B cell (primary cell): Measurements from ENCODE around the gene SHROOM2. TPM values are rescaled to one million over a fixed set of nuclear protein-coding genes. Genes with fewer than 3 reads are reported as not detected.

Experiments
- ATAC-seq: fragments of 200-7000 bp; cut with Tn5 transposase; one replicate; pipeline ENCODE4 v1.10.0; 2021; ENCODE audit warnings: low read depth, mild to moderate bottlenecking, moderate number of reproducible peaks, moderate library complexity
- CTCF ChIA-PET: fragments of 350-600 bp; sonication (Branson Sonifier 250); formaldehyde crosslinking; loops from one replicate; lab custom pipeline; 2021; ENCODE audit warnings: antibody characterized with exemption, inconsistent platforms; lab: Charles Lee
- POLR2A ChIA-PET: fragments of 350-600 bp; sonication (Branson Sonifier 250); formaldehyde crosslinking; loops from one replicate; lab custom pipeline; 2021; ENCODE audit warnings: antibody characterized with exemption; lab: Charles Lee
- DNase-seq: peaks from one replicate; pipeline ENCODE4 v3.0.0; 2013
- H2AFZ ChIP-seq: 2 replicates; pipeline ENCODE4 v1.6.1; 2012; ENCODE audit warnings: mild to moderate bottlenecking, low read depth, low read length; ENCODE audit not compliant: insufficient read depth, poor library complexity, severe bottlenecking
- H3K27ac ChIP-seq, 2 donors: 1 replicate in 1 of 2; 2 replicates in 1 of 2; pipeline ENCODE4 v1.5.1; 2012 to 2013; ENCODE audit warnings: low read length in 2 of 2, mild to moderate bottlenecking in 2 of 2, moderate library complexity in 1 of 2
- H3K27me3 ChIP-seq, 4 experiments: fragments of 200-600 bp in 1 of 4; sonication (generic) in 1 of 4; replicated peaks in 1 of 4; 1 replicate in 2 of 4; 2 replicates in 2 of 4; pipeline versions ENCODE4 v1.6.1 to v1.7.0; 2013 to 2016; ENCODE audit warnings: low read length in 3 of 4, mild to moderate bottlenecking in 2 of 4, mixed read lengths in 1 of 4, moderate library complexity in 1 of 4; ENCODE audit not compliant: insufficient read depth in 4 of 4, control insufficient read depth in 3 of 4; ENCODE audit errors: control extremely low read depth in 1 of 4
- H3K36me3 ChIP-seq, 2 experiments: replicated peaks in 1 of 2; 1 replicate in 1 of 2; 2 replicates in 1 of 2; pipeline versions ENCODE4 v1.6.1 to v1.7.1; 2013; ENCODE audit warnings: low read length in 1 of 2; ENCODE audit not compliant: insufficient read depth in 2 of 2, control insufficient read depth in 1 of 2; ENCODE audit errors: control extremely low read depth in 1 of 2, extremely low read depth in 1 of 2
- H3K4me1 ChIP-seq, 2 donors: fragments of 200-600 bp in 1 of 2; sonication (generic) in 1 of 2; 1 replicate in 1 of 2; 2 replicates in 1 of 2; pipeline versions ENCODE4 v1.5.1 to v1.6.1; 2013 to 2017; ENCODE audit warnings: low read length in 2 of 2; ENCODE audit not compliant: control insufficient read depth in 2 of 2, insufficient read depth in 2 of 2
- H3K4me2 ChIP-seq: replicated peaks from 2 replicates; pipeline ENCODE3; 2012; ENCODE audit warnings: mild to moderate bottlenecking, low read depth, low read length; ENCODE audit not compliant: poor library complexity, severe bottlenecking
- H3K4me3 ChIP-seq, 5 experiments: fragments of 200-600 bp in 1 of 5; sonication (generic) in 1 of 5; 1 replicate in 3 of 5; 2 replicates in 2 of 5; pipeline versions ENCODE4 v1.5.1 to v1.7.0; 2011 to 2016; ENCODE audit warnings: low read length in 4 of 5, mild to moderate bottlenecking in 4 of 5, low read depth in 2 of 5, control low read depth in 1 of 5, moderate library complexity in 1 of 5; ENCODE audit not compliant: insufficient read depth in 1 of 5; ENCODE audit errors: control extremely low read depth in 1 of 5, extremely low read depth in 1 of 5
- H3K79me2 ChIP-seq: fragments of 200-600 bp; sonication (generic); one replicate; pipeline ENCODE4 v1.6.0; 2016; ENCODE audit warnings: low read length; ENCODE audit not compliant: control insufficient read depth, insufficient read depth
- H3K9ac ChIP-seq: fragments of 200-600 bp; sonication (generic); 2 replicates; pipeline ENCODE4 v1.6.1; 2017; ENCODE audit warnings: mild to moderate bottlenecking, low read length, moderate library complexity
- H3K9me3 ChIP-seq, 3 donors: one replicate each; pipeline versions ENCODE4 v1.6.1 to v1.7.1; 2013; ENCODE audit warnings: low read length in 2 of 3; ENCODE audit not compliant: control insufficient read depth in 2 of 3, insufficient read depth in 1 of 3; ENCODE audit errors: control extremely low read depth in 1 of 3
- H4K20me1 ChIP-seq: 2 replicates; pipeline ENCODE4 v1.6.0; 2012; ENCODE audit warnings: mild to moderate bottlenecking, low read length; ENCODE audit not compliant: insufficient read depth, control insufficient read depth, poor library complexity, severe bottlenecking
- H3K27ac Mint-ChIP-seq: one replicate; pipeline ENCODE4 v1.8.0; 2021; ENCODE audit warnings: mixed read lengths
- H3K27me3 Mint-ChIP-seq: one replicate; pipeline ENCODE4 v1.8.0; 2021; ENCODE audit warnings: mixed read lengths
- H3K4me1 Mint-ChIP-seq: one replicate; pipeline ENCODE4 v1.8.0; 2021; ENCODE audit warnings: mixed read lengths
- H3K4me3 Mint-ChIP-seq: one replicate; pipeline ENCODE4 v1.8.0; 2021; ENCODE audit warnings: mixed read lengths
- H3K9me3 Mint-ChIP-seq: one replicate; pipeline ENCODE4 v1.8.0; 2022; ENCODE audit warnings: mixed read lengths; ENCODE audit not compliant: insufficient read depth
- EZH2 ChIP-seq: IDR thresholded peaks from 2 replicates; pipeline ENCODE4 v1.6.1; 2012; ENCODE audit warnings: borderline replicate concordance, low read depth, mild to moderate bottlenecking, moderate library complexity, low read length; ENCODE audit not compliant: insufficient read depth, poor library complexity, severe bottlenecking
- WGBS: methylation state at CpG from one replicate; pipeline ENCODE4 v1.1.5; 2013; ENCODE audit warnings: missing lambda C conversion rate; ENCODE audit not compliant: insufficient coverage; 5-methylcytosine and 5-hydroxymethylcytosine counted together
- intact Hi-C: fragments of 100-400 bp; cut with micrococcal nuclease; formaldehyde crosslinking; loops from one replicate; pipeline ENCODE4 v1.10.0; 2022
- polyA plus RNA-seq: library from polyadenylated mRNA; depleted of rRNA; stranded (reverse); fragments of >200 nt; gene quantifications from 2 replicates; pipeline ENCODE4 v1.2.3, GENCODE V29; 2012
- total RNA-seq, 2 donors: library from RNA; stranded (reverse); fragments of 120-200 nt in 1 of 2; gene quantifications; 1 replicate in 1 of 2; 2 replicates in 1 of 2; pipeline versions ENCODE4 v1.2.3 to v1.2.4, GENCODE V29; 2013 to 2022
- TF ChIP-seq, protein P1 (sequence below): fragments of 200-600 bp; IDR thresholded peaks from one replicate; pipeline ENCODE4 v1.8.0; 2022; ENCODE audit warnings: antibody characterized with exemption, mild to moderate bottlenecking

The SHROOM2 gene
- total and polyA plus RNA-seq, 2 donors (not counting 1 experiment from before 2014, with no cell fraction given): not detected

- no peaks in the 10 kb centered on the region for H3K9me3 Mint-ChIP-seq
- Histone ChIP-seq H3K9me3 (no peaks in the 10 kb centered on the region), H3K4me2 (no peak overlapping the region), H3K36me3 (no peaks in the 10 kb centered on the region), H4K20me1 (no peaks in the 10 kb centered on the region), H3K27ac (no peak overlapping the region), H3K79me2 (no peaks in the 10 kb centered on the region), H3K4me1 (no peaks in the 10 kb centered on the region), H3K27me3 (no peaks in the 10 kb centered on the region), H3K4me3 (no peak overlapping the region), H2AFZ (no peak overlapping the region), H3K9ac (no peak overlapping the region)
- H3K27me3 Mint-ChIP-seq: peaks cover 7% of the 10 kb centered on the region
- ChIA-PET POLR2A (no interaction called here), CTCF (no interaction called here)
- TF ChIP-seq, protein P1, sequence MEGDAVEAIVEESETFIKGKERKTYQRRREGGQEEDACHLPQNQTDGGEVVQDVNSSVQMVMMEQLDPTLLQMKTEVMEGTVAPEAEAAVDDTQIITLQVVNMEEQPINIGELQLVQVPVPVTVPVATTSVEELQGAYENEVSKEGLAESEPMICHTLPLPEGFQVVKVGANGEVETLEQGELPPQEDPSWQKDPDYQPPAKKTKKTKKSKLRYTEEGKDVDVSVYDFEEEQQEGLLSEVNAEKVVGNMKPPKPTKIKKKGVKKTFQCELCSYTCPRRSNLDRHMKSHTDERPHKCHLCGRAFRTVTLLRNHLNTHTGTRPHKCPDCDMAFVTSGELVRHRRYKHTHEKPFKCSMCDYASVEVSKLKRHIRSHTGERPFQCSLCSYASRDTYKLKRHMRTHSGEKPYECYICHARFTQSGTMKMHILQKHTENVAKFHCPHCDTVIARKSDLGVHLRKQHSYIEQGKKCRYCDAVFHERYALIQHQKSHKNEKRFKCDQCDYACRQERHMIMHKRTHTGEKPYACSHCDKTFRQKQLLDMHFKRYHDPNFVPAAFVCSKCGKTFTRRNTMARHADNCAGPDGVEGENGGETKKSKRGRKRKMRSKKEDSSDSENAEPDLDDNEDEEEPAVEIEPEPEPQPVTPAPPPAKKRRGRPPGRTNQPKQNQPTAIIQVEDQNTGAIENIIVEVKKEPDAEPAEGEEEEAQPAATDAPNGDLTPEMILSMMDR: no peak
- no peak for TF ChIP-seq EZH2
- no peak overlapping the region for H3K4me3 Mint-ChIP-seq
- H3K27ac Mint-ChIP-seq: no peak overlapping the region
- DNase-seq (no peak), ATAC-seq (no peak)
- intact Hi-C loops: no loop called here
- H3K4me1 Mint-ChIP-seq: no peaks in the 10 kb centered on the region
- 71% methylated on average over 2 of the region's 6 CpGs for WGBS
These were observed 116.4 kb downstream of the SHROOM2 start for GRCh38 chrX:9902656-9903055.

GRCh38 chrX:9903146-9903545 is 116.9 kb downstream of the SHROOM2 start:
- Histone ChIP-seq H3K9me3 (no peaks in the 10 kb centered on the region), H3K4me2 (no peak overlapping the region), H3K36me3 (no peaks in the 10 kb centered on the region), H3K79me2 (no peaks in the 10 kb centered on the region), H4K20me1 (no peaks in the 10 kb centered on the region), H2AFZ (no peak overlapping the region), H3K27ac (no peak overlapping the region), H3K4me3 (no peak overlapping the region), H3K4me1 (no peaks in the 10 kb centered on the region), H3K27me3 (no peaks in the 10 kb centered on the region), H3K9ac (no peak overlapping the region)
- Mint-ChIP-seq H3K4me3 (no peak overlapping the region), H3K9me3 (no peaks in the 10 kb centered on the region), H3K27me3 (peaks cover 7% of the 10 kb centered on the region), H3K27ac (no peak overlapping the region), H3K4me1 (no peaks in the 10 kb centered on the region)
- intact Hi-C loops: no loop called here
- ChIA-PET POLR2A (no interaction called here), CTCF (no interaction called here)
- ATAC-seq: no peak
- TF ChIP-seq, protein P1: no peak
- no peak for TF ChIP-seq EZH2
- WGBS: 80% methylated on average over 1 of the region's 5 CpGs
- no peak for DNase-seq
